Measurements from ENCODE around the gene OLAH.

OLAH gene

GRCh38 chr10:15088428-15089261 is 44.9 kb downstream of the OLAH start, which contains the start of gene ACBD7 (continued):
- TF ChIP-seq ZNF518A (tag by site-specific recombination; conservative IDR thresholded peaks at IDR 0.05; ENCODE audit: low read depth) = 0 out of 2 replicates have a peak, but pooled peaks have one; percentile 22
- peak; percentile 68; the same call in 1 of the 2 replicates for TF ChIP-seq KLF8 (tag by site-specific recombination; IDR thresholded peaks at IDR 0.05)
- no peak for TF ChIP-seq ZNF214 (tag by site-specific recombination; IDR thresholded peaks at IDR 0.05; ENCODE audit: borderline replicate concordance)
- peak; percentile 86 for TF ChIP-seq ZNF596 (tag by site-specific recombination; IDR thresholded peaks at IDR 0.05)
- TF ChIP-seq ZBTB21 (tag by site-specific recombination; IDR thresholded peaks at IDR 0.05) = no peak
- TF ChIP-seq ZNF785 (tag by site-specific recombination; IDR thresholded peaks at IDR 0.05) = no peak
- TF ChIP-seq KLF16 (tag by site-specific recombination; IDR thresholded peaks at IDR 0.05) = peak; percentile 95
- TF ChIP-seq BCL11A (tag by site-specific recombination; IDR thresholded peaks at IDR 0.05; ENCODE audit: low read depth) = no peak; the same call in 1 of the 2 replicates
- TF ChIP-seq MZF1 (tag by site-specific recombination; IDR thresholded peaks at IDR 0.05; ENCODE audit: borderline replicate concordance) = peak; percentile 62; the same call in 1 of the 2 replicates
- TF ChIP-seq ZBTB44 (tag by site-specific recombination; IDR thresholded peaks at IDR 0.05) = peak; percentile 25; the same call in 1 of the 2 replicates
- TF ChIP-seq ZNF10 (tag by site-specific recombination; IDR thresholded peaks at IDR 0.05) = peak; percentile 46; the same call in 1 of the 2 replicates
- no peak for TF ChIP-seq ZNF548 (tag by site-specific recombination; IDR thresholded peaks at IDR 0.05)
- no peak for TF ChIP-seq ZNF23 (tag by site-specific recombination; IDR thresholded peaks at IDR 0.05; ENCODE audit: borderline replicate concordance)
- no peak for TF ChIP-seq ZNF777 (tag by site-specific recombination; IDR thresholded peaks at IDR 0.05; ENCODE audit: borderline replicate concordance)
- TF ChIP-seq ZNF202 (tag by site-specific recombination; IDR thresholded peaks at IDR 0.05; ENCODE audit: borderline replicate concordance) = no peak
- TF ChIP-seq ZNF416 (tag by site-specific recombination; IDR thresholded peaks at IDR 0.05) = no peak
- peak; percentile 24; the same call in 1 of the 2 replicates for TF ChIP-seq OSR2 (tag by site-specific recombination; IDR thresholded peaks at IDR 0.05)
- TF ChIP-seq GLIS2 (tag by site-specific recombination; IDR thresholded peaks at IDR 0.05) = peak; percentile 96
- TF ChIP-seq ZNF510 (tag by site-specific recombination; IDR thresholded peaks at IDR 0.05; ENCODE audit: insufficient replicate concordance) = no peak
- TF ChIP-seq ZFP37 (tag by site-specific recombination; IDR thresholded peaks at IDR 0.05) = peak; percentile 80; the same call in 1 of the 2 replicates
- TF ChIP-seq ZNF792 (tag by site-specific recombination; IDR thresholded peaks at IDR 0.05) = no peak
- no peak for TF ChIP-seq ZNF114 (tag by site-specific recombination; IDR thresholded peaks at IDR 0.05)
- no peak for TF ChIP-seq ZNF175 (tag by site-specific recombination; IDR thresholded peaks at IDR 0.05)
- TF ChIP-seq INSM2 (tag by site-specific recombination; IDR thresholded peaks at IDR 0.05) = no peak
- no peak for TF ChIP-seq ZNF571 (tag by site-specific recombination; IDR thresholded peaks at IDR 0.05)
- no peak for TF ChIP-seq ZSCAN16 (tag by site-specific recombination; IDR thresholded peaks at IDR 0.05)
- peak; percentile 56; the same call in 1 of the 2 replicates for TF ChIP-seq PBX3 (CRISPR knock-in tag; IDR thresholded peaks at IDR 0.05)
- TF ChIP-seq ZNF660 (tag by site-specific recombination; IDR thresholded peaks at IDR 0.05) = peak; percentile 33; the same call in 1 of the 2 replicates
- TF ChIP-seq YY1 (tag by site-specific recombination; IDR thresholded peaks at IDR 0.05) = peak; percentile 55; the same call in 1 of the 2 replicates
- TF ChIP-seq ZNF394 (tag by site-specific recombination; IDR thresholded peaks at IDR 0.05; ENCODE audit: borderline replicate concordance) = peak; percentile 78
